ENCODE measurements around the gene IRF8.

DNA sequence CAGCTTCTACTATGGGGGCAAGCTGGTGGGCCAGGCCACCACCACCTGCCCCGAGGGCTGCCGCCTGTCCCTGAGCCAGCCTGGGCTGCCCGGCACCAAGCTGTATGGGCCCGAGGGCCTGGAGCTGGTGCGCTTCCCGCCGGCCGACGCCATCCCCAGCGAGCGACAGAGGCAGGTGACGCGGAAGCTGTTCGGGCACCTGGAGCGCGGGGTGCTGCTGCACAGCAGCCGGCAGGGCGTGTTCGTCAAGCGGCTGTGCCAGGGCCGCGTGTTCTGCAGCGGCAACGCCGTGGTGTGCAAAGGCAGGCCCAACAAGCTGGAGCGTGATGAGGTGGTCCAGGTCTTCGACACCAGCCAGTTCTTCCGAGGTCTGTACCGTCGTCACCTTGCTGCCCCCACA is 19.5 kb downstream of the IRF8 start:
- TF ChIP-seq, protein P1, sequence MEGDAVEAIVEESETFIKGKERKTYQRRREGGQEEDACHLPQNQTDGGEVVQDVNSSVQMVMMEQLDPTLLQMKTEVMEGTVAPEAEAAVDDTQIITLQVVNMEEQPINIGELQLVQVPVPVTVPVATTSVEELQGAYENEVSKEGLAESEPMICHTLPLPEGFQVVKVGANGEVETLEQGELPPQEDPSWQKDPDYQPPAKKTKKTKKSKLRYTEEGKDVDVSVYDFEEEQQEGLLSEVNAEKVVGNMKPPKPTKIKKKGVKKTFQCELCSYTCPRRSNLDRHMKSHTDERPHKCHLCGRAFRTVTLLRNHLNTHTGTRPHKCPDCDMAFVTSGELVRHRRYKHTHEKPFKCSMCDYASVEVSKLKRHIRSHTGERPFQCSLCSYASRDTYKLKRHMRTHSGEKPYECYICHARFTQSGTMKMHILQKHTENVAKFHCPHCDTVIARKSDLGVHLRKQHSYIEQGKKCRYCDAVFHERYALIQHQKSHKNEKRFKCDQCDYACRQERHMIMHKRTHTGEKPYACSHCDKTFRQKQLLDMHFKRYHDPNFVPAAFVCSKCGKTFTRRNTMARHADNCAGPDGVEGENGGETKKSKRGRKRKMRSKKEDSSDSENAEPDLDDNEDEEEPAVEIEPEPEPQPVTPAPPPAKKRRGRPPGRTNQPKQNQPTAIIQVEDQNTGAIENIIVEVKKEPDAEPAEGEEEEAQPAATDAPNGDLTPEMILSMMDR (IDR thresholded peaks at IDR 0.05 in 4 of 5, conservative IDR thresholded peaks at IDR 0.05 in 1 of 5), result no peak
- TF ChIP-seq POLR2A (IDR thresholded peaks at IDR 0.05), result no peak

All from gastrocnemius medialis (tissue), 4 donors.